MM.1S (cell line): ENCODE results near the gene NTN1.

Experiments used
- DNase-seq: peaks from one replicate; pipeline ENCODE4 v3.0.0-alpha.2; 2015
- H2AFZ ChIP-seq: fragments of 300-600 bp; sonication (generic); 2 replicates; pipeline ENCODE4 v1.6.0; 2016; ENCODE audit warnings: antibody characterized with exemption, low read length
- H3F3A ChIP-seq: fragments of 300-600 bp; sonication (generic); 2 replicates; pipeline ENCODE4 v1.6.1; 2016; ENCODE audit warnings: mild to moderate bottlenecking, antibody characterized with exemption, low read length, moderate library complexity, mixed read lengths; ENCODE audit not compliant: insufficient read depth
- H3K27ac ChIP-seq: fragments of 300-600 bp; sonication (generic); 2 replicates; pipeline ENCODE4 v1.5.1; 2016; ENCODE audit warnings: mild to moderate bottlenecking, low read length
- H3K27me3 ChIP-seq: fragments of 300-600 bp; sonication (generic); replicated peaks from 2 replicates; pipeline ENCODE4 v1.6.0; 2016; ENCODE audit warnings: low read length; ENCODE audit not compliant: insufficient read depth
- H3K36me3 ChIP-seq: fragments of 300-600 bp; sonication (generic); replicated peaks from 2 replicates; pipeline ENCODE4 v1.6.1; 2016; ENCODE audit warnings: mild to moderate bottlenecking, low read length, mixed read lengths; ENCODE audit not compliant: insufficient read depth
- H3K4me1 ChIP-seq: fragments of 300-600 bp; sonication (generic); 2 replicates; pipeline ENCODE4 v1.6.1; 2016; ENCODE audit warnings: low read length, mixed read lengths
- H3K4me2 ChIP-seq: fragments of 300-600 bp; sonication (generic); 2 replicates; pipeline ENCODE4 v1.6.0; 2016; ENCODE audit warnings: low read depth, low read length
- H3K4me3 ChIP-seq: fragments of 300-600 bp; sonication (generic); 2 replicates; pipeline ENCODE4 v1.5.1; 2016; ENCODE audit warnings: low read length, mixed read lengths
- H3K79me2 ChIP-seq: fragments of 300-600 bp; sonication (generic); 2 replicates; pipeline ENCODE4 v1.6.1; 2016; ENCODE audit warnings: mixed run types, low read length, mixed read lengths
- H3K9ac ChIP-seq: fragments of 300-600 bp; sonication (generic); 2 replicates; pipeline ENCODE4 v1.6.1; 2016; ENCODE audit warnings: low read length, mixed read lengths
- H3K9me2 ChIP-seq: fragments of 300-600 bp; sonication (generic); replicated peaks from 2 replicates; pipeline ENCODE4 v1.6.1; 2016; ENCODE audit warnings: mild to moderate bottlenecking, low read length, mixed read lengths; ENCODE audit not compliant: insufficient read depth
- H3K9me3 ChIP-seq: fragments of 300-600 bp; sonication (generic); replicated peaks from 2 replicates; pipeline ENCODE4 v1.6.1; 2016; ENCODE audit warnings: mild to moderate bottlenecking, low read length, mixed read lengths; ENCODE audit not compliant: insufficient read depth
- H4K20me1 ChIP-seq: fragments of 300-600 bp; sonication (generic); 2 replicates; pipeline ENCODE4 v1.6.1; 2016; ENCODE audit warnings: mild to moderate bottlenecking, low read length, moderate library complexity, mixed read lengths; ENCODE audit not compliant: insufficient read depth
- EZH2 ChIP-seq: fragments of 300-600 bp; sonication (generic); optimal IDR thresholded peaks from 2 replicates; pipeline ENCODE3; 2017; ENCODE audit warnings: low read depth, mild to moderate bottlenecking, antibody characterized with exemption, low read length, mixed read lengths
- EZH2phosphoT487 ChIP-seq: fragments of 300-600 bp; sonication (generic); IDR thresholded peaks from 2 replicates; pipeline ENCODE4 v1.6.1; 2018; ENCODE audit warnings: antibody characterized with exemption, low read length
- TF ChIP-seq, protein P1 (sequence below): fragments of 300-600 bp; sonication (generic); IDR thresholded peaks from 2 replicates; pipeline ENCODE4 v1.5.1; 2016; ENCODE audit warnings: antibody characterized with exemption, low read length, mixed read lengths

NTN1 gene

DNA sequence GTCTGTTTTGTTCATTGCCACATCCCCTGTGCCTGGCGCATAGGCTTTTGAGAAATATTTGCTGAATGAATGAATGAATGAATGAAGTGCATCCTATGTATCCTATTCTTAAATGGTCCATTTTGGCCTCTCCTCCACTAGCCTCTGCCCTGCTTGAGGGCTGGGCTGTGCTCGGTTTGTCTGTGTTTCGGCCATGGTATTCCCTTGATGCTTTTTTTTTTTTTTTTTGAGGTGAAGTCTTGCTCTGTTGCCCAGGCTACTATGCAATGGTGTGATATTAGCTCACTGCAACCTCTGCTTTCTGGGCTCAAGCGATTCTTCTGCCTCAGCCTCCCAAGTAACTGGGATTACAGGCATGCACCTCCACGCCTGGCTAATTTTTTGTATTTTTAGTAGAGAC lies 110.1 kb downstream of the NTN1 start:
- H3K4me3 ChIP-seq, result no peak overlapping the region
- H3K36me3 ChIP-seq, result no peaks in the 10 kb centered on the region
- no peak overlapping the region for H3K9ac ChIP-seq
- no peak for TF ChIP-seq EZH2
- TF ChIP-seq, protein P1, sequence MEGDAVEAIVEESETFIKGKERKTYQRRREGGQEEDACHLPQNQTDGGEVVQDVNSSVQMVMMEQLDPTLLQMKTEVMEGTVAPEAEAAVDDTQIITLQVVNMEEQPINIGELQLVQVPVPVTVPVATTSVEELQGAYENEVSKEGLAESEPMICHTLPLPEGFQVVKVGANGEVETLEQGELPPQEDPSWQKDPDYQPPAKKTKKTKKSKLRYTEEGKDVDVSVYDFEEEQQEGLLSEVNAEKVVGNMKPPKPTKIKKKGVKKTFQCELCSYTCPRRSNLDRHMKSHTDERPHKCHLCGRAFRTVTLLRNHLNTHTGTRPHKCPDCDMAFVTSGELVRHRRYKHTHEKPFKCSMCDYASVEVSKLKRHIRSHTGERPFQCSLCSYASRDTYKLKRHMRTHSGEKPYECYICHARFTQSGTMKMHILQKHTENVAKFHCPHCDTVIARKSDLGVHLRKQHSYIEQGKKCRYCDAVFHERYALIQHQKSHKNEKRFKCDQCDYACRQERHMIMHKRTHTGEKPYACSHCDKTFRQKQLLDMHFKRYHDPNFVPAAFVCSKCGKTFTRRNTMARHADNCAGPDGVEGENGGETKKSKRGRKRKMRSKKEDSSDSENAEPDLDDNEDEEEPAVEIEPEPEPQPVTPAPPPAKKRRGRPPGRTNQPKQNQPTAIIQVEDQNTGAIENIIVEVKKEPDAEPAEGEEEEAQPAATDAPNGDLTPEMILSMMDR, result no peak
- no peak for TF ChIP-seq EZH2phosphoT487
- H3K27ac ChIP-seq, result no peak overlapping the region
- H3K27me3 ChIP-seq, result no peaks in the 10 kb centered on the region; the same call in 1 of the 2 replicates
- no peak for DNase-seq
- no peaks in the 10 kb centered on the region for H3K9me3 ChIP-seq
- H3K4me2 ChIP-seq, result no peak overlapping the region
- H3F3A ChIP-seq, result no peaks in the 10 kb centered on the region
- H3K4me1 ChIP-seq, result no peaks in the 10 kb centered on the region
- no peak overlapping the region for H2AFZ ChIP-seq
- no peaks in the 10 kb centered on the region for H4K20me1 ChIP-seq
- no peaks in the 10 kb centered on the region for H3K79me2 ChIP-seq
- no peaks in the 10 kb centered on the region for H3K9me2 ChIP-seq

GRCh38 chr17:9132291-9132690 lies 111.0 kb downstream of the NTN1 start:
- Histone ChIP-seq H3K27ac (no peak overlapping the region), H3K9me2 (no peaks in the 10 kb centered on the region), H3K27me3 (no peaks in the 10 kb centered on the region; the same call in 1 of the 2 replicates), H3K9me3 (no peaks in the 10 kb centered on the region), H3K4me2 (no peak overlapping the region), H2AFZ (no peak overlapping the region), H3K36me3 (no peaks in the 10 kb centered on the region), H3K9ac (no peak overlapping the region), H4K20me1 (no peaks in the 10 kb centered on the region), H3K4me3 (no peak overlapping the region), H3K79me2 (no peaks in the 10 kb centered on the region), H3F3A (no peaks in the 10 kb centered on the region), H3K4me1 (no peaks in the 10 kb centered on the region)
- DNase-seq, result no peak
- TF ChIP-seq EZH2 (no peak), EZH2phosphoT487 (no peak)
- TF ChIP-seq, protein P1, result no peak

DNA sequence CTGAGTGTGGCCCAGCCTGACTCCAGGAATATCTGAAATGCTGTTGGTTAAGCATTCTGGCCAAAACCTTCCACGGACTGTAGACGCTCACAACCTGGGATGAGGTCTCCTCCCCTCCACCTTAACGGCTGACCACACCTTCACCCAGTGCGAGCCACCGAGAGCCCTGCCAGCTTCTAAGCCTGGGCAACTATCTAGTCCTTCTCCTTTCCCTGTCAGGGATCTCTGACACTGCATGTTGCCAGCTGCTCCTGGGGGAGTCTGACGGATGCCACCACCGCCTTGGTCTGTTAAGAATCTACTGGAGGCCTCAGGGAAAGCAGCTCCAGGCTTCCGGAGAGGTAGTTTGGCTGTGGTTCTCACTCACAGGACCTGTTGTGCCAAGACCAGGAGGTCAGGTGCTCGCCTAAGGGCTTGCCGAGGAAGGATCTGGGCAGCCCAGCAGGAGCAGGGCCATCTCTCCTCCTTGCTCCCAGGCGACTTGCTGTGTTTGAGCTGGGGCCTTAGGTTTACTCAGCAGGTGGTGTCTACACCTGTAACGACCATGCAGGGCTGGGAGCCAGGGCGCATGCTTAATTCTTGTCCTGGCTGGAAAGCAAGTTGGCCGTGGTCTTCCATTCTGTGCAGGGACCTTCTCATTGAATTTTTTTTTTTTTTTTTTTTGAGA lies 111.8 kb downstream of the NTN1 start:
- Histone ChIP-seq H3K36me3 (no peaks in the 10 kb centered on the region), H2AFZ (no peak overlapping the region), H3K9me2 (no peaks in the 10 kb centered on the region), H3K27ac (no peak overlapping the region), H3K9ac (no peak overlapping the region), H3K4me1 (no peaks in the 10 kb centered on the region), H3K79me2 (no peaks in the 10 kb centered on the region), H3K9me3 (no peaks in the 10 kb centered on the region), H3K27me3 (no peaks in the 10 kb centered on the region; the same call in 1 of the 2 replicates), H3K4me2 (no peak overlapping the region), H3K4me3 (no peak overlapping the region), H3F3A (no peaks in the 10 kb centered on the region), H4K20me1 (no peaks in the 10 kb centered on the region)
- DNase-seq, result no peak
- no peak for TF ChIP-seq EZH2phosphoT487
- TF ChIP-seq EZH2, result no peak
- TF ChIP-seq, protein P1, result no peak
